ENCODE data around the gene LAMA3. TPM values are rescaled to one million over a fixed set of nuclear protein-coding genes. Genes with fewer than 3 reads are reported as not detected.

LAMA3 gene
- total RNA-seq, 1 donor from 2014 or later: 69.8 TPM

- no peak for DNase-seq (ENCODE audit: low read depth)
- TF ChIP-seq, protein P1, sequence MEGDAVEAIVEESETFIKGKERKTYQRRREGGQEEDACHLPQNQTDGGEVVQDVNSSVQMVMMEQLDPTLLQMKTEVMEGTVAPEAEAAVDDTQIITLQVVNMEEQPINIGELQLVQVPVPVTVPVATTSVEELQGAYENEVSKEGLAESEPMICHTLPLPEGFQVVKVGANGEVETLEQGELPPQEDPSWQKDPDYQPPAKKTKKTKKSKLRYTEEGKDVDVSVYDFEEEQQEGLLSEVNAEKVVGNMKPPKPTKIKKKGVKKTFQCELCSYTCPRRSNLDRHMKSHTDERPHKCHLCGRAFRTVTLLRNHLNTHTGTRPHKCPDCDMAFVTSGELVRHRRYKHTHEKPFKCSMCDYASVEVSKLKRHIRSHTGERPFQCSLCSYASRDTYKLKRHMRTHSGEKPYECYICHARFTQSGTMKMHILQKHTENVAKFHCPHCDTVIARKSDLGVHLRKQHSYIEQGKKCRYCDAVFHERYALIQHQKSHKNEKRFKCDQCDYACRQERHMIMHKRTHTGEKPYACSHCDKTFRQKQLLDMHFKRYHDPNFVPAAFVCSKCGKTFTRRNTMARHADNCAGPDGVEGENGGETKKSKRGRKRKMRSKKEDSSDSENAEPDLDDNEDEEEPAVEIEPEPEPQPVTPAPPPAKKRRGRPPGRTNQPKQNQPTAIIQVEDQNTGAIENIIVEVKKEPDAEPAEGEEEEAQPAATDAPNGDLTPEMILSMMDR (conservative IDR thresholded peaks at IDR 0.05; ENCODE audit: low read depth, low read length): no peak
- H3K4me3 ChIP-seq (ENCODE audit: low read depth, low read length): no peak overlapping the region
These were observed 144.5 kb downstream of the LAMA3 start for GRCh38 chr18:23833714-23834113.

DNA sequence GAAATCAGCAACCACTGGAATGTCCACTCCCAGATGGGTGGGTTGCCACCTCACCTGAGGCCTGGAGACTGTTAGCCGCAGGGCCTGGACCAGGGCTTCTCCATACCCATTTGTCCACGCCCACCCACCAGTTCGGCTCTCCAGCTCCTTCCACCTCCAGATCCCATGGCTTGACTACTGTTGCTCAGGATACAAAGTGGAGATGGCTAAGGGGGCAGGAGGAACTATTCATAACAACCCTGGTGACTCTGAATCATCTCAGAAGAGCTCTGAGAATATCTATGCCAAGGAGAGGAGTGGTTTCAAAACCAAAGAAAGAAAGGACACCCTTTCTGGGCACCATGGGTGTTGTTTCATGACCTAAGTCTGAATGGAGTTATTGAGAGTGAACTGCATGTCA is 145.8 kb downstream of the LAMA3 start:
- DNase-seq (ENCODE audit: low read depth): no peak

GRCh38 chr18:23835506-23835905 is 146.3 kb downstream of the LAMA3 start:
- TF ChIP-seq, protein P1 (conservative IDR thresholded peaks at IDR 0.05; ENCODE audit: low read depth, low read length): no peak
- DNase-seq (ENCODE audit: low read depth): no peak
- H3K4me3 ChIP-seq (ENCODE audit: low read depth, low read length): no peak overlapping the region

More for the DNA sequence above, 145.8 kb downstream of the LAMA3 start:
- H3K4me3 ChIP-seq (ENCODE audit: low read depth, low read length): no peak overlapping the region
- TF ChIP-seq, protein P1 (conservative IDR thresholded peaks at IDR 0.05; ENCODE audit: low read depth, low read length): no peak

- TF ChIP-seq, protein P1 (conservative IDR thresholded peaks at IDR 0.05; ENCODE audit: low read depth, low read length): no peak
- DNase-seq (ENCODE audit: low read depth): no peak
- H3K4me3 ChIP-seq (ENCODE audit: low read depth, low read length): no peak overlapping the region
These were observed 148.3 kb downstream of the LAMA3 start for GRCh38 chr18:23837591-23837990.

DNA sequence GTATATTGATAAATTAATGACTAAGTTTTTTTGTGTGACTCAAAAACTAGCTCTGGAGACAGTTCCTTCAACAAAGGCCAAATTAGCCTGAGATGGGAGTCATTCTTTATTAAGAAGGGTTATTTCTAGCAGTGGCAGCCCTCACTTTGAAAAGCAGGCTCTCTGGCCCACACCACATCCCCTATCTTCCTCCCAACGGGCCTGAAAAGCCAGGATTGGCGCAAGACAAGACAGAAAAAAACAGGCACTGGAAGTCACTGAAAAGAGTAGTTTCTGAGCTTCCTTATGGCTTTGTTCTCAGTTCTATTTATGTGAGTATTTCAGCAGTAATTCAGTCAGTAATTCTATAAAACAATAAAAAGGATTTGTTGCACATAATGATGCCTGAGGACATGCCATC is 149.0 kb downstream of the LAMA3 start:
- no peak overlapping the region for H3K4me3 ChIP-seq (ENCODE audit: low read depth, low read length)
- DNase-seq (ENCODE audit: low read depth): no peak
- TF ChIP-seq, protein P1 (conservative IDR thresholded peaks at IDR 0.05; ENCODE audit: low read depth, low read length): no peak

GRCh38 chr18:23838801-23839366 is 149.6 kb downstream of the LAMA3 start:
- TF ChIP-seq, protein P1 (conservative IDR thresholded peaks at IDR 0.05; ENCODE audit: low read depth, low read length): no peak
- no peak for DNase-seq (ENCODE audit: low read depth)
- H3K4me3 ChIP-seq (ENCODE audit: low read depth, low read length): no peak overlapping the region

DNA sequence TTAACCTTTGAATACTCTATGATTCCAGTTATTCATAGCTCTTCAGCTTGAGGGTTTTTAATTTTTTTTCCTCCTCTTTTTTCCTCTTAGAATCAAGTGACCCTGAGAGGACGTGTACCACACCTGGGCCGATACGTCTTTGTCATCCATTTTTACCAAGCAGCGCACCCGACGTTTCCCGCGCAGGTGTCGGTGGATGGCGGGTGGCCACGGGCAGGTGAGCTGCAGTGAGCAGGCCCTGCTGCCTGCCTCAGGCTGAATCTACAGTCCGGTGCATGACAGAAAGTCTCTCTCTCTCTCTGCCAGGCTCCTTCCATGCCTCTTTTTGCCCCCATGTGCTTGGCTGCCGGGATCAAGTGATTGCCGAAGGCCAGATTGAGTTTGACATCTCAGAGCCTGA is 153.1 kb downstream of the LAMA3 start:
- no peak for DNase-seq (ENCODE audit: low read depth)
- H3K4me3 ChIP-seq (ENCODE audit: low read depth, low read length): no peak overlapping the region

More for the DNA sequence above, 153.1 kb downstream of the LAMA3 start:
- TF ChIP-seq, protein P1 (conservative IDR thresholded peaks at IDR 0.05; ENCODE audit: low read depth, low read length): no peak
